Fibroblast of lung (primary cell): ENCODE measurements around the gene CIDEB.

Experiments used
- EZH2 ChIP-seq: IDR thresholded peaks from 2 replicates; pipeline ENCODE4 v1.5.1; 2012; ENCODE audit warnings: low read length, control low read depth, mild to moderate bottlenecking; ENCODE audit errors: missing control alignments
- TF ChIP-seq, protein P1 (sequence below), 2 donors: IDR thresholded peaks in 1 of 2; conservative IDR thresholded peaks in 1 of 2; 1 replicate in 1 of 2; 2 replicates in 1 of 2; pipeline ENCODE4 v1.5.1; 2011 to 2012; ENCODE audit warnings: low read length in 2 of 2, control low read depth in 1 of 2, inconsistent platforms in 1 of 2, low read depth in 1 of 2, mild to moderate bottlenecking in 1 of 2

DNA sequence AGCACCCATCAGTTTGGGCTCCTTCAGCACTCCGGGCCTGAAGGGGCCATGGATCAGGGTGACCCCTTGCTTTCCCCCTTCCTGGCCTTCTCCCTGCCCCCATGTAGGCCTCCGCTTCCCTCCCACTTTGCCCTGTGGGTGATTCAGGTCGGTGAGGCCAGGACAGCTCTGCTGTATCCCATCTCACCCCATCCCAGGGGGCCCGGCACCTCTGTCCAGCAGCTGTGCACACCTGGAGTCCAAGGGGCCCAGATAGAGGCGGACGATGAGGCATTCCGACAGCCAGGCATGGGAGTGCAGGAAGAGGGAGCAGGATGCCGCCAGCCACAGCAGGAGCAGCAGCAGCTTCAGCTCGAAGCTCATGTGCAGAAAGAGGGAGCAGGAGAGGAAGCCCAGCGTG lies 14.9 kb upstream of the CIDEB start:
- TF ChIP-seq, protein P1, sequence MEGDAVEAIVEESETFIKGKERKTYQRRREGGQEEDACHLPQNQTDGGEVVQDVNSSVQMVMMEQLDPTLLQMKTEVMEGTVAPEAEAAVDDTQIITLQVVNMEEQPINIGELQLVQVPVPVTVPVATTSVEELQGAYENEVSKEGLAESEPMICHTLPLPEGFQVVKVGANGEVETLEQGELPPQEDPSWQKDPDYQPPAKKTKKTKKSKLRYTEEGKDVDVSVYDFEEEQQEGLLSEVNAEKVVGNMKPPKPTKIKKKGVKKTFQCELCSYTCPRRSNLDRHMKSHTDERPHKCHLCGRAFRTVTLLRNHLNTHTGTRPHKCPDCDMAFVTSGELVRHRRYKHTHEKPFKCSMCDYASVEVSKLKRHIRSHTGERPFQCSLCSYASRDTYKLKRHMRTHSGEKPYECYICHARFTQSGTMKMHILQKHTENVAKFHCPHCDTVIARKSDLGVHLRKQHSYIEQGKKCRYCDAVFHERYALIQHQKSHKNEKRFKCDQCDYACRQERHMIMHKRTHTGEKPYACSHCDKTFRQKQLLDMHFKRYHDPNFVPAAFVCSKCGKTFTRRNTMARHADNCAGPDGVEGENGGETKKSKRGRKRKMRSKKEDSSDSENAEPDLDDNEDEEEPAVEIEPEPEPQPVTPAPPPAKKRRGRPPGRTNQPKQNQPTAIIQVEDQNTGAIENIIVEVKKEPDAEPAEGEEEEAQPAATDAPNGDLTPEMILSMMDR (conservative IDR thresholded peaks at IDR 0.05 in 1 of 2, IDR thresholded peaks at IDR 0.05 in 1 of 2; ENCODE audit: low read depth in 1 of 2, low read length in 2 of 2), result no peak
- no peak for TF ChIP-seq EZH2
